HG03432 (cell line): Measurements from ENCODE around the gene TERC.
"Not testable (repeated sequence)": the region's sequence is repeated elsewhere in the genome, so short reads cannot be mapped to it uniquely, and the experiment has no call there.

Experiments
- ATAC-seq: cut with Tn5 transposase; IDR thresholded peaks from one replicate; pipeline ENCODE4 v1.9.1; 2021; ENCODE audit warnings: mild to moderate bottlenecking, moderate library complexity; ENCODE audit not compliant: unreplicated experiment

TERC gene

GRCh38 chr3:169772305-169772896 is 7.5 kb upstream of the TERC start:
- peak; percentile 24 for ATAC-seq

DNA sequence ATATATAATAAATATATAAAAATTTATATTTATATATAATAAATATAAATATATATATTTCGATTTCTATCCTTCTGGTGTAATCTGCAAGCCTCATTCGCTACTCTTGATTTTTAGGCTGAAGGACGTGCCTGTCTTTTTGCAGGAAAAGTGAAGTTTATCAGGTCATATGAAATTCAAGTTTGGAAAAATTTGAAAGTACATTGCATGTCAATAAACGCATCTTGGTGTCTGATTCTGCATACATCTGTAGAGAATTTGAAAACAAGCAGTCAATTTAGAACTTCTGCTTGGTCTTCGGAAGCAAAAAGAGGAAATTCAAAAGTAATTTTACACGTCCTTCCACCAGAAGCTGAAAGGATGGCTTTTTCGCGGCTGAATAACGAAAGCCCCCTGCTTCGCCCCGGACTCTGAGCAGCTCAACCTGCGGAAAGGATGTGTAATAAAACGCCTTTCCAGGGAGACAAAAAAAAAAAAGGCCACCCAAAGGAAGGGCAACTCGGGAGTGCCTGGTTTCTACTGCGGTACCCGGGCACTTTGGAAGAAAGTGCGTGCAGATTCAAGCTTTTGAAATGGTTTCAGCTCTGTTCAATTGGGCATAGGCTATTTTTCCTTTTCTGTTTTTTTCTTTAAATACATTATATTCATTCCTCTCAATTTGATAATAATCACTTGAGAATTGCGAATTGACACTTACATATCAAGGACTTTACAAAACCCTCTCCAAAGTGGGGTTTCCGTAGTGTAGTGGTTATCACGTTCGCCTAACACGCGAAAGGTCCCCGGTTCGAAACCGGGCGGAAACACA is 6.8 kb upstream of the TERC start:
- ATAC-seq, result peak; percentile 12

GRCh38 chr3:169769287-169770181 is 4.7 kb upstream of the TERC start, which contains the start of gene ACTRT3:
Gene ACTRT3, minus strand, starts transcription at chr3:169769561. Its CDS starts 41 bp downstream, at chr3:169769520.
- peak; percentile 24 for ATAC-seq

DNA sequence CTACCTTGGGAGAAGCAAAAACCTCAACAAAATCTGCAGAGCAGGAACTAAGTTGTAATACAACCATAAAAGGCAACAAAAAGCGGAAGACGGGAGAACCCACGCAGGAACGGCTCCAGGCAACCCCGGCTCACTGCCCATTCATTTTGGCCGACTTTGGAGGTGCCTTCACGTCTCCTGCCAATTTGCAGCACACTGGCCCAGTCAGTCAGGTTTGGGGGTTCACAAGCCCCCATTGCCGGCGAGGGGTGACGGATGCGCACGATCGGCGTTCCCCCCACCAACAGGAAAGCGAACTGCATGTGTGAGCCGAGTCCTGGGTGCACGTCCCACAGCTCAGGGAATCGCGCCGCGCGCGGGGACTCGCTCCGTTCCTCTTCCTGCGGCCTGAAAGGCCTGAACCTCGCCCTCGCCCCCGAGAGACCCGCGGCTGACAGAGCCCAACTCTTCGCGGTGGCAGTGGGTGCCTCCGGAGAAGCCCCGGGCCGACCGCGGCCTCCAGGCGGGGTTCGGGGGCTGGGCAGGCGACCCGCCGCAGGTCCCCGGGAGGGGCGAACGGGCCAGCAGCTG is 463 bp downstream of the TERC start:
- peak; percentile 45 for ATAC-seq

- no peak for ATAC-seq
Observed at GRCh38 chr3:169760479-169760878, 4.4 kb downstream of the TERC start.

DNA sequence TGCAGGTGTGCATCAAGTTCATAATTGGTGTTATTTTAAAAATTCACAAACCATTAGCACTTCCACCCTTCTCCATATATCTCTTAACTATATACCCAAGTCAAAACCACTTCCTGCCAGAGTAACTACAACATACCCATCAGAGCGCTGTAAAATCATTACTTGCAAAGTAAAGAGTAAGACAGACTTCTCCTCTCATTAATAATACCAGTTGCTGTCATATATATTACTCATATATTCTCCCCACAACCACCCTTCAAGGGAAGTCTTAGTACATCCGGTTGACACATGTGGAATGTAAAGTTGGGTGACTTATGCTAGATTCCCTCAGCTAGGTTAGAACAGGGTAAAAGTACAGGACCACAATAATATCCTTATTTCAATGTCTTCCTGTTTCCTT is 5.6 kb downstream of the TERC start:
- peak; percentile 68 for ATAC-seq

DNA sequence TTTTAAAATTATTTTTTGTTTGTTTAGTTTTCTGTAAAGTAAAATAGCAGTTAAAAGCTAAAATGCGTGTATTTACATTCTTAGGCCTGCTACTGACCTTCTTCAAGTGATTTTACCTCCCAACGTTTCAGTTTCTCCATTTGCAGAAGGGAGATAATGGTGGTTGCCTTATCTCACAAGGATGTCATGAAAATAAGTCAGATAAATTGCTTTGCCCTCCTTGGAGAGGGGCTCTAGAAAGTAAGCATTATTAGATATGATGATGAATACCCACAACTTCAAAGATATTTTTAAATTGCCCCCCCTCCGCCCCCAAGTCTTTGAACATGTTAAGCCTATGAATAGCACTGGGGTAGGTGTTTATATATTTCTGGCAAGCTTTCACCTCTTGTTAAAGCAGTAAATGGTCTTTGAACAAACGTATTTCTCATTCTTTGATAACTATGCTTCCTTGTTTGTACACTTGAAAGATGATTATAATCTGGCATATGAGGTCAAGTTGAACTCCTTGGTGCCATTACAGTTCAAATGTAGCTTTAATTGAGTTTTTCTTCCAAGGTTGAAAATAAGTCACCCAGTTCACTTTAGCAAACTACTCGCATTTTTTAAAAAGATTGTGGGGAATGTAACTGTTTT is 6.4 kb downstream of the TERC start:
- no peak for ATAC-seq

DNA sequence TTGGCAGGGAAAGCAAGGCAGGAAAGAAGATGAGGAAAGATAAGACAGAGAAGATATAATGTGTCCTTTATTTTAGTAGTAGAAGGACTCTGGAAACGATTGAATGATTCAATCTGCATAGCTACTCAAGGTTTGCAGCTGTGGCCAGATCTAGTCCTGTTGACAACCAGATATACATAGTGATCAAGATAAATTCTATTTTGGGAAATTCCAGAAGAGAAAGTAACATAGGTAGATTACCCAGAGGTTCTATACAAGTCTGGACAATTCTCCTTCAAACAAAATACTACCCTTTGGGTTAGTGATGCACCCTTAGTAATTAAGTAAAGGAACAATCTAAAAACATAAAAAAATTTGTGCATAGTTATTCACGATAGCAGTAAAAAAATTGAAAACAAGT is 9.4 kb downstream of the TERC start:
- ATAC-seq, result no peak

DNA sequence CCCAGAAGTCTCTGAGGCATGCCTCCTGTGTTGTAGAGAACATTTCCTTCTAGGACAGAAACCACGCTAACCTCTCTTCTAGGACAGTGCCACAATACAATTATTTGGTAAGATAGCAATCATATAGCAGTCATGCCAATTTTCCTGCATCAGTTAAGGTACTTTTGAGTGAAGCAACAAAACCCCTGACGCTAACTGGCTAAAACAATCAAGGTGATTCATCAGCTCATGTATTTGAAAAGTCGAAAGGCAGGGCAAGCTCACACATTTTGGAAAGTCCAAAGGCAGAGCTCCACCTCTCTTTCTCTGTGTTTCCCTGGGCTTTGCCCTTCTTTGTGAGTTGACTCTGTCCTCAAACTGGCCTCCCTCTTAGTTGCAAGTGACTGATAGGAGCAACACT is 10.1 kb downstream of the TERC start:
- ATAC-seq, result no peak

GRCh38 chr3:169751875-169752274 is 13.0 kb downstream of the TERC start:
- ATAC-seq, result no peak

GRCh38 chr3:169750665-169751064 is 14.2 kb downstream of the TERC start:
- ATAC-seq, result no peak

DNA sequence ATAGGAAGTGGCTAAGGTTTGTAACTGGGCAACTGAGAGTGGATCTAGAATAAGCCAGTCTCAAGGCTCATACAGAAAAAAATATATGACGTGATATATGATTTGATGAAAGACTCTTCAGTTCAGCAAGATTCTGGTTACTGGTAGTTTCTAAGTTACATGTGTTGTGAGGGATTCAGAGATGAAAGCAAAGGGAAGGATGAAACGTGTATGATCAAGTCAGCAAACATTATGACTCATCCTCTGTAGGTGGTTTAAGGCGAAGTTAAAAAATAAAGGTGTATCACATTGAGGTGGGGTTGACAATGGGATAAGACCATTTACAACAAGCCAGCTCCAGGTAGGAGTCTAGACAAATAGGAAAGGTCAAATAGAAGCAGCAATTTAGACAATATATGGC is 16.2 kb downstream of the TERC start:
- peak; percentile 47 for ATAC-seq

- ATAC-seq, result no peak
Observed at GRCh38 chr3:169746924-169747323, 17.9 kb downstream of the TERC start.

DNA sequence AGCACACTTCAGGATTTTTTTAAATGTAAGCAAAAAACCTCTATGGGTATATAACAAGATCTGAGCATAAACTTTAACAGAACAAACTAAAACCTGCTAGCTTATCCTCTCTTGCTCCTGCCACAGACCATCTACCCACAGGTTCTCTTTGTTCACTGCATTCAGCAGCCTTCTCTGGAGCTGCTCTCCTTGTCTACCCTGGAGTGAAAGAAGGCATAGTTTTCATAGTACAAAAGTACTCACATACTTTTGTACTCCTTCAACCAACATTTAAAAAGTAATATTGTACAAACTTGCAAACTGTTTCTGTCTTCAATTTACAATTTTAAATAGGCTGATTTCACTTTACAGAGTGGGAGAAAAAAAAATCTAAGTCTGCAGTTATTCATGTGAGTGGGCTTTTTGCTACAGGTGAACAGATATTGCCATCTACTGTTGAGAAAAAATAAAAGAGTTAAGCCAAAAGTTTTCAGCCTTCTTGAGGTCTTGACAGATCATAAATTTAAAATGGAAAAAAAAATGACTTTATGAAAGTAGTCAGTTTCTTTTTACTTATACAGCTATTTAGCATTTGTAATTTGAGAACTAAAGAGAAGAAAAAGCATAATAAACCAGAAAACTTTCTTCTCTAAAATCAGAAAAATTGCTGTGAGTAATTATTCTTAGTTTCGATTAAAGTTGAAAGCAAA is 20.4 kb downstream of the TERC start:
- no peak for ATAC-seq

GRCh38 chr3:169739067-169739466 is 25.8 kb downstream of the TERC start:
- ATAC-seq, result no peak

DNA sequence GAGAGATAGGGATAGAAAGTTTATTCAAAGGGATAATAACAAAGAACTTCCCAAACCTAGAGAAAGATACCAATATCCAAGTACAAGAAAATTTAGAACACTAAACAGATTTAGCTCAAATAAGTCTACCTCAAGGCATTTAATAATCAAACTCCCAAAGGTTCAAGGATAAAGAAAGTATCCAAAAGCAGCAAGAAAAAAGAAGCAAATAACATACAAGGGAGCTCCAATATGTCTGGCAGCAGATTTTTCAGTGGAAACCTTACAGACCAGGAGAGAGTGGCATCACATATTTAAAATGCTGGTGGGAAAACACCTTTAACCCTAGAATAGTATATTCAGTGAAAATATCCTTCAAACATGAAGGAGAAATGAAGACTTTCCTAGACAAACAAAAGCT is 33.0 kb downstream of the TERC start:
- ATAC-seq, result not testable (repeated sequence)

- ATAC-seq, result no peak
Observed at GRCh38 chr3:169722724-169723123, 42.1 kb downstream of the TERC start.

DNA sequence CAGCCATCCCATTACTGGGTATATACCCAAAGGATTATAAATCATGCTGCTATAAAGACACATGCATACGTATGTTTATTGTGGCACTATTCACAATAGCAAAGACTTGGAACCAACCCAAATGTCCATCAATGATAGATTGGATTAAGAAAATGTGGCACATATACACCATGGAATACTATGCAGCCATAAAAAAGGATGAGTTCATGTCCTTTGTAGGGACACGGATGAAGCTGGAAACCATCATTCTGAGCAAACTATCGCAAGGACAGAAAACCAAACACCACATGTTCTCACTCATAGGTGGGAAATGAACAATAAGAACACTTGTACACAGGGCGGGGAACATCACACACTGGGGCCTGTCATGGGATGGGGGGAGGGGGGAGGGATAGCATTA is 46.4 kb downstream of the TERC start:
- ATAC-seq, result not testable (repeated sequence)
